Heart right ventricle (tissue), 16 donors: Measurements from ENCODE around the gene ANKRD2. TPM values are rescaled to one million over a fixed set of nuclear protein-coding genes. Genes with fewer than 3 reads are reported as not detected.

ENCODE experiments used
- ATAC-seq, 8 donors: fragments of 200-7000 bp; cut with Tn5 transposase; one replicate each; pipeline ENCODE4 v1.9.1; 2020; ENCODE audit warnings: mild to moderate bottlenecking in 8 of 8, moderate library complexity in 8 of 8, moderate number of reproducible peaks in 1 of 8
- DNase-seq, 2 donors: peaks; one replicate each; pipeline ENCODE4 v3.0.0-alpha.2; 2020
- H3K27ac ChIP-seq, 10 donors: fragments of 200-600 bp; sonication (generic) in 2 of 10; one replicate each; pipeline versions ENCODE4 v1.5.0 to v1.8.0; 2020 to 2022; ENCODE audit warnings: mild to moderate bottlenecking in 3 of 10
- H3K27me3 ChIP-seq, 7 donors: fragments of 200-600 bp; one replicate each; pipeline ENCODE4 v1.8.0; 2021 to 2022; ENCODE audit warnings: mild to moderate bottlenecking in 2 of 7
- H3K36me3 ChIP-seq, 9 donors: fragments of 200-600 bp; sonication (generic) in 1 of 9; one replicate each; pipeline versions ENCODE4 v1.5.0 to v1.8.0; 2020 to 2022; ENCODE audit warnings: mild to moderate bottlenecking in 2 of 9
- H3K4me1 ChIP-seq, 9 donors: fragments of 200-600 bp; sonication (generic) in 1 of 9; one replicate each; pipeline versions ENCODE4 v1.5.0 to v1.8.0; 2020 to 2022; ENCODE audit warnings: mild to moderate bottlenecking in 4 of 9
- H3K4me3 ChIP-seq, 10 donors: fragments of 200-600 bp; sonication (generic) in 2 of 10; one replicate each; pipeline versions ENCODE4 v1.5.0 to v1.8.0; 2020 to 2022; ENCODE audit warnings: mild to moderate bottlenecking in 7 of 10, moderate library complexity in 2 of 10
- H3K9me3 ChIP-seq, 11 donors: fragments of 200-600 bp in 10 of 11; sonication (generic) in 2 of 11; one replicate each; pipeline versions ENCODE4 v1.5.0 to v1.8.0; 2013 to 2022; ENCODE audit warnings: mild to moderate bottlenecking in 2 of 11, control low read depth in 1 of 11, moderate library complexity in 1 of 11
- WGBS, 2 donors: extraction: QIAGEN DNeasy Blood & Tissue Kit; methylation state at CpG; one replicate each; pipeline ENCODE4 v1.1.7; 2013; ENCODE audit warnings: inconsistent platforms in 1 of 2; 5-methylcytosine and 5-hydroxymethylcytosine counted together
- intact Hi-C, 10 donors: fragments of 100-400 bp; cut with DNase I; formaldehyde crosslinking; loops; one replicate each; pipeline versions ENCODE4 v1.11.1 to v1.14.2; 2022
- polyA plus RNA-seq, 2 donors: library from polyadenylated mRNA; stranded (reverse); fragments of 200-250 nt; gene quantifications; one replicate each; pipeline ENCODE4 v1.2.3, GENCODE V29; 2013
- total RNA-seq, 10 donors: library from RNA; stranded (reverse); fragmentation: NEBNext Ultra II Directional in 3 of 10; extraction: Animal tissue kit (Norgen Biotek cat#: 25700) in 3 of 10; gene quantifications; one replicate each; pipeline versions ENCODE4 v1.2.1 to v1.2.4, GENCODE V29; 2021 to 2023
- TF ChIP-seq, protein P1 (sequence below), 9 donors: fragments of 200-600 bp; sonication (generic) in 2 of 9; IDR thresholded peaks; one replicate each; pipeline versions ENCODE4 v1.5.0 to v1.8.0; 2021 to 2022; ENCODE audit warnings: antibody characterized with exemption in 9 of 9, mild to moderate bottlenecking in 5 of 9, moderate library complexity in 1 of 9
- donor health status: Arrhythmogenic right ventricular cardiomyopathy.
- donor health status: ischemic (EF 13 %, LVEDD 7.1; RV severe dilation, severe dysfunction).
- donor health status: healthy with polysubstance abuse.
- donor health status: DM: no; HTN: yes; CAD: no.
- donor health status: DM: no; HTN: no; CAD: no.
- donor health status: ischemic (EF 25% LVEDD 6.9; RV normal size, moderate dysfunction).
- donor health status: ischemic (EF 25% LVEDD 5.7; RV mildly dilated, moderate dysfunction).
- donor health status: healthy.
- donor health status: DM: yes; HTN: yes; CAD: no.
- donor health status: Ischemic cardiomyopathy.
- donor health status: ischemic (EF 35%, LVEDD 5.7; RV mildly dilated, moderate dysfunction).
- donor health status: nonischemic (EF 11% LVEDD 7.7; RV severe dilation, severe dysfunction).
- donor health status: DM: yes; HTN: yes; CAD: no.
- donor health status: PGD.
- donor health status: ischemic (EF 29% LVEDD 5.4; RV normal size, mild dysfunction).
- donor health status: nonischemic (EF 23%, LVEDD 6.1; RV moderate dilation, normal function).

ANKRD2 gene
- total and polyA plus RNA-seq, 12 donors: 46.3 to 395 (median 167) TPM

DNA sequence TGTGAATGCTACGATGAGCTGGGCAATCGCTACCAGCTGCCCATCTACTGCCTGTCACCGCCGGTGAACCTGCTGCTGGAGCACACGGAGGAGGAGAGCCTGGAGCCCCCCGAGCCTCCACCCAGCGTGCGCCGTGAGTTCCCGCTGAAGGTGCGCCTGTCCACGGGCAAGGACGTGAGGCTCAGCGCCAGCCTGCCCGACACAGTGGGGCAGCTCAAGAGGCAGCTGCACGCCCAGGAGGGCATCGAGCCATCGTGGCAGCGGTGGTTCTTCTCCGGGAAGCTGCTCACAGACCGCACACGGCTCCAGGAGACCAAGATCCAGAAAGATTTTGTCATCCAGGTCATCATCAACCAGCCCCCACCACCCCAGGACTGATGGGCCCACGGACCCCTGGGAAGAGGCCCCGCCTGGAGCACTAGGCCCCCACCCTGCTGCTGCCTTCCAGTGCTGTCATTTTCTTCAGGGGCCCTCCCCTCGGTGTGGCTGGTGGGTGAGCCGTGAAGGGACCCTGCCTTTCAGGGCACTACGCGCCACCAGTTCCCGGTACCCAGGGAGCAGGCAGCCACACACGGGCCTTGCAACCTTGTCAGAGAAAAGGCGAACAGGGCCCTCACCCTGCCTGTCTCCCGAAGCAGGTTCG lies 2.3 kb upstream of the ANKRD2 start:
- TF ChIP-seq, protein P1, sequence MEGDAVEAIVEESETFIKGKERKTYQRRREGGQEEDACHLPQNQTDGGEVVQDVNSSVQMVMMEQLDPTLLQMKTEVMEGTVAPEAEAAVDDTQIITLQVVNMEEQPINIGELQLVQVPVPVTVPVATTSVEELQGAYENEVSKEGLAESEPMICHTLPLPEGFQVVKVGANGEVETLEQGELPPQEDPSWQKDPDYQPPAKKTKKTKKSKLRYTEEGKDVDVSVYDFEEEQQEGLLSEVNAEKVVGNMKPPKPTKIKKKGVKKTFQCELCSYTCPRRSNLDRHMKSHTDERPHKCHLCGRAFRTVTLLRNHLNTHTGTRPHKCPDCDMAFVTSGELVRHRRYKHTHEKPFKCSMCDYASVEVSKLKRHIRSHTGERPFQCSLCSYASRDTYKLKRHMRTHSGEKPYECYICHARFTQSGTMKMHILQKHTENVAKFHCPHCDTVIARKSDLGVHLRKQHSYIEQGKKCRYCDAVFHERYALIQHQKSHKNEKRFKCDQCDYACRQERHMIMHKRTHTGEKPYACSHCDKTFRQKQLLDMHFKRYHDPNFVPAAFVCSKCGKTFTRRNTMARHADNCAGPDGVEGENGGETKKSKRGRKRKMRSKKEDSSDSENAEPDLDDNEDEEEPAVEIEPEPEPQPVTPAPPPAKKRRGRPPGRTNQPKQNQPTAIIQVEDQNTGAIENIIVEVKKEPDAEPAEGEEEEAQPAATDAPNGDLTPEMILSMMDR (IDR thresholded peaks at IDR 0.05): no peak
- intact Hi-C loops: loop anchor here in 4 of 10 donors (2.0 to 5.0 kb wide), 2 partner anchors 41 to 42 kb away; no protein-coding TSS in a partner anchor
- Histone ChIP-seq H3K36me3 (peaks cover 0 to 45% (median 16%) of the 10 kb centered on the region in 9 donors), H3K27ac (peak overlapping the region in 6 of 10 donors; percentile 4 to 95 (median 88)), H3K4me3 (no peak overlapping the region), H3K4me1 (peaks cover 4 to 47% (median 26%) of the 10 kb centered on the region in 9 donors), H3K27me3 (no peaks in the 10 kb centered on the region), H3K9me3 (no peaks in the 10 kb centered on the region)
- ATAC-seq: peak in 1 of 8 donors; percentile 10
- DNase-seq: no peak
- WGBS, 2 donors: 94 to 95% methylated on average over 33 of the region's 33 CpGs

DNA sequence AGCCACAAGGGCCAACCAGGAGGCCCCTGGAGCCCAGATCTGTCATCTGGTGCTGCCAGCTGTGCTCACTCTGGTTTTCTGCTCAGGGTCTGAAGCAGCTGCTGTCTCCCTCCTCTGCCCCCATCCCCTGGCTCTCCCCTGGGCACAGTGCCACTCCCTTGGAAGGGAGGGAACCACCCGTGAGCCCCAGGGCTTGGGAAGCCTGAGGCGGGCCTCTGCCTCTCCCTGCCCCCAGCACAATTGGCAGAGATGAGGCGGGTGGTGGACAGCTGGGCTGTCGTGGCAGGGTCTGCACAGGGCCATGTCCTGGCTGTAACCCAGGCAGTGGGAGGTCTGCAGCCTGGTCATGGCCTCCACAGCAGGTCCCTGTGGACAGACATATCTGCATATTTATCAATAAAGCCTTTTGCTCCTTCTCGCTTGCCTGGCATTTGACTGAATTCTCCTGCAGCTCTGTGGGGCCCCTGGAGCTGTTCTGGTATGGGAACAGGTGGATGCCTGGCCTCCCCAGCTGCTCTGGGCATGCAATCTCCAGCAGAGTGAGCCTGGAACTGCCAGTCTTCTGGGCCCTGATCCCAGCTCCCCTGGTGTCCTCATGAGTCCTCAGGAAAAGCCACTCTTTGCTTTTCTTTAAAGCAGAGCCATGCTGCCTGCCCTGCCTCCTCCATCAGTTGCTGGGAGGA lies 1.6 kb upstream of the ANKRD2 start:
- peak in 5 of 8 donors; percentile 22 to 38 (median 33) for ATAC-seq
- TF ChIP-seq, protein P1 (IDR thresholded peaks at IDR 0.05): no peak
- no peak for DNase-seq
- 63 to 68% methylated on average over 5 of the region's 5 CpGs for WGBS, 2 donors
- intact Hi-C loops: loop anchor here in 4 of 10 donors (2.0 to 5.0 kb wide), 2 partner anchors 40 to 41 kb away; no protein-coding TSS in a partner anchor
- peaks cover 0 to 45% (median 16%) of the 10 kb centered on the region in 9 donors for H3K36me3 ChIP-seq
- H3K27ac ChIP-seq: peak overlapping the region in 7 of 10 donors; percentile 26 to 95 (median 87)
- H3K27me3 ChIP-seq: no peaks in the 10 kb centered on the region
- peaks cover 4 to 52% (median 33%) of the 10 kb centered on the region in 9 donors for H3K4me1 ChIP-seq
- H3K9me3 ChIP-seq: no peaks in the 10 kb centered on the region
- H3K4me3 ChIP-seq: no peak overlapping the region

DNA sequence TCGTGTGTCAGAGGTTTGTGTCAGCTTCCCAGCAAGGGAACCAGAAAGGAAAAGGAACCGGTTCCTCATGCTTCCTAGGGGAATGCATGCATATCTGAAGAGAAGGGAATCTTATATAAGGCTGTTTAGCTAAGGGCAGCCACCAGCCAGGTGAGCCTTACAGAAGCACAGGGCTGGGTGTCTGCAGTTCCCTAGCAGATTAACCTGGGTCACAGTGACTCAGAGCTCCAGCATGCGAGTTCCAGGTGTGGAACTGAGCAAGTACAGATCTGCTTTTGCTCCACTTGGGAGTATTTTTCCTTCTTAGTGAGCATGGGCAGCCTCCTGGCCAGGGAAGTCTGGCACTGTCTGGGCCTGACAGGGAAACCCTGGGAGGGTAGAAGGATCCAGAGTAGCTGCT lies 957 bp upstream of the ANKRD2 start:
- WGBS, 2 donors: 74 to 77% methylated on average over 3 of the region's 3 CpGs
- TF ChIP-seq, protein P1 (IDR thresholded peaks at IDR 0.05): no peak
- intact Hi-C loops: loop anchor here in 8 of 10 donors (1.0 to 5.0 kb wide), 5 partner anchors 38 to 41 kb away; no protein-coding TSS in a partner anchor
- peaks cover 0 to 45% (median 16%) of the 10 kb centered on the region in 9 donors for H3K36me3 ChIP-seq
- H3K27me3 ChIP-seq: no peaks in the 10 kb centered on the region
- no peak overlapping the region for H3K4me3 ChIP-seq
- no peak for DNase-seq
- H3K4me1 ChIP-seq: peaks cover 4 to 57% (median 35%) of the 10 kb centered on the region in 9 donors
- H3K27ac ChIP-seq: peak overlapping the region in 8 of 10 donors; percentile 54 to 95 (median 86)
- ATAC-seq: no peak
- H3K9me3 ChIP-seq: no peaks in the 10 kb centered on the region

DNA sequence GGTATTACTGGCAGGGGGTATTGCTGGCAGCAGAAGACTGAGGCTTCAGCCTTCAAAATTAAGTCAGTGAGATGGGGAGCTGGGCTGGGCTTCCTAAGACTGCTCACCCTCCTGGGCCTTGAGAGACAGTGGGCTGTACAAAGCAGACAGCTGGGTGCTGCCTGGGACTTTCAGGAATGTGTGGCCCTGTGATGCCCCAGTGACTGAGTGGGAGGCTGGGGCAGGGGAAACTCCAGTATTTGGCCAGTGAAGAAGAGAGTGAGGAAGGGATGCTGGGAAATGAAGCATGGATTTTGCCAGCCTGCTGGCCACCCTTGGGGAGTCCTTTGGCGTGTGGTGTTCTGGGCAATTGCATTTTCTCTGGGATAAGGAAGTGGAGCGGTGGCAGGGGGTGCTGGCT lies 442 bp downstream of the ANKRD2 start:
- H3K4me3 ChIP-seq: peak overlapping the region in 5 of 10 donors; percentile 2 to 26 (median 16)
- no peaks in the 10 kb centered on the region for H3K9me3 ChIP-seq
- peaks cover 0 to 41% (median 16%) of the 10 kb centered on the region in 9 donors for H3K36me3 ChIP-seq
- peaks cover 4 to 57% (median 35%) of the 10 kb centered on the region in 9 donors for H3K4me1 ChIP-seq
- no peaks in the 10 kb centered on the region for H3K27me3 ChIP-seq
- DNase-seq: no peak
- 92 to 100% methylated on average over 2 of the region's 2 CpGs for WGBS, 2 donors
- ATAC-seq: peak in 6 of 8 donors; percentile 8 to 34 (median 23)
- H3K27ac ChIP-seq: peak overlapping the region; percentile 54 to 95 (median 80)
- intact Hi-C loops: loop anchor here in 4 of 10 donors (2.0 to 5.0 kb wide), 2 partner anchors 39 to 40 kb away; no protein-coding TSS in a partner anchor
- TF ChIP-seq, protein P1 (IDR thresholded peaks at IDR 0.05): no peak
